Stimulated activated CD4-positive, alpha-beta T cell treated with anti-CD3 and anti-CD28 coated beads, Interleukin-4, amount 100 ng/mL, for 48 hours (primary cell): ENCODE results near the gene CENPP.
"Not testable (repeated sequence)": the region's sequence is repeated elsewhere in the genome, so short reads cannot be mapped to it uniquely, and the experiment has no call there.

Experiments used
- DNase-seq, 2 donors: peaks; one replicate each; pipeline ENCODE4 v3.0.0-alpha.2; 2020; ENCODE audit warnings: low read depth in 2 of 2

The CENPP gene

DNA sequence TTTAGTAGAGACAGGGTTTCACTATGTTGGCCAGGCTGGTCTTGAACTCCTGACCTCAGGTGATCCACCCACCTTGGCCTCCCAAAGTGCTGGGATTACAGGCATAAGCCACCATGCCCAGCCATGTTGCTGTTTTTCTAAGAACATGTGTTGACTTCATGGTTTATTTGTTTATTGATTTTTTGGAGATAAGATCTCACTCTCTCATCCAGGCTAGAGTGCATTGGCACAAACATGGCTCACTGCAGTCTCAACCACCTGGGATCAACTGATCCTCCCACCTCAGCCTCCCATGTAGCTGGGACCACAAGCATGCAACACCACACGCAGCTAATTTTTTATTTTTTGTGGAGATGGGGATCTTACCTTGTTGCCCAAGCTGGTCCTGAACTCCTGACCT lies 269.3 kb downstream of the CENPP start:
- not testable (repeated sequence) for DNase-seq

DNA sequence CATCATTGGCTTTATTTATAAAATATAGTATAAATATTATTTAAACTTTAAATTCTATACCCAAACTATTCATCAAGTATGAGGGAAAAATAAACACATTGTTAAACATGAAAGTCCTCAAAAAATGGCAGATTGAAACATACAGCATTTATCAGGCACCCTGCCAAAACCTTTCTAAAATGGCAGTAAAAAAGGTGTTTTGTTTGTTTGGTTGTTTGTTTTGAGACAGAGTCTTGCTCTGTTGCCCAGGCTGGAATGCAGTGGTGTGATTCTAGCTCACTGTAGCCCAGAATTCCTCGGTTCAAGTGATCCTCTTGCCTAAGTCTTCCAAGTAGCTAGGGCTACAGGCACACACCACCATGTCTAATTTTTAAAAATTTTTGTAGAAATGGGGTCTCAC lies 270.2 kb downstream of the CENPP start:
- DNase-seq = no peak

DNA sequence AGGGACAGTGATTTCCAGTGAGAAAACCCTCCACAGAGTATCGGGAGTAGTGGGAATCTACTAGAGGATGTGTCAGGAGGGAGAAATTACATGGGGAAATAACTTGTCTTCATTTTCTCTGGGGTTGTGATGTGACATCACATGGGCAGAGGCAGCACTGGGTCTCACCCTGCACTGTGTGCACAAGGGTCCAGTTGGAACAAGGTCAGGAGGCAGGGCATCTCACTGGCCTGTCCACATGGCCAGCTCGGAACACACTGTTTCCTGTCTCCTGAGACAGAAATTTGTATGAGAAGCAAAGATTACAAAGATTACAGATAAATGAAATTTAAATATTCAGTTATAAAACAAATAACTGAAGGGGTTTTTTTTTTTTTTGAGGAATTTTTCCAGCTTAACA lies 272.6 kb downstream of the CENPP start:
- DNase-seq = no peak

DNA sequence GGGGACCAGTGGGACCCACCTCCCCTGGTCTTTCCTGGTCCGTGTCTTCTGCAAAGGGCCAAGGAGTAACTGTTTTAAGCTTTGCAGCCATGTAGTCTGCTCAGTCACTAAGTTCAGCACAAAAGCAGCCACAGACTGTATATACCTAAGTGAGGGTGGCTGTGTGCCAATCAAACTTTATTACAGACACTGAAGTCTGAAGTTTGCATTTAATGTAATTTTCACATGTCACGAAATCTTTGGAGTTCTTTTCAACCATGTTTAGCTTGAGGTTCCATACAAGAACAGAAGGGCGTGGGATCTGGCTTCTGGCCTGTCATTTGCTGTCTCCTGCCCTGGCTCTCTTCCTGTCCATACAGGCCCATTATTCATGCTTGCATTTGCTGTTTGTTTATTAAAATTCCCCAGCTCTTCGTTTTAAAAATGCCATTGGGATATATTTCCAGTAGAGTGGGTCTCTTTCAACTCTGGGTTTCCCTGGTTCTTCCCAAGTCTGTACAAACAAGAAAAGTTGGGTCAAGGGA lies 274.2 kb downstream of the CENPP start:
- DNase-seq = no peak

DNA sequence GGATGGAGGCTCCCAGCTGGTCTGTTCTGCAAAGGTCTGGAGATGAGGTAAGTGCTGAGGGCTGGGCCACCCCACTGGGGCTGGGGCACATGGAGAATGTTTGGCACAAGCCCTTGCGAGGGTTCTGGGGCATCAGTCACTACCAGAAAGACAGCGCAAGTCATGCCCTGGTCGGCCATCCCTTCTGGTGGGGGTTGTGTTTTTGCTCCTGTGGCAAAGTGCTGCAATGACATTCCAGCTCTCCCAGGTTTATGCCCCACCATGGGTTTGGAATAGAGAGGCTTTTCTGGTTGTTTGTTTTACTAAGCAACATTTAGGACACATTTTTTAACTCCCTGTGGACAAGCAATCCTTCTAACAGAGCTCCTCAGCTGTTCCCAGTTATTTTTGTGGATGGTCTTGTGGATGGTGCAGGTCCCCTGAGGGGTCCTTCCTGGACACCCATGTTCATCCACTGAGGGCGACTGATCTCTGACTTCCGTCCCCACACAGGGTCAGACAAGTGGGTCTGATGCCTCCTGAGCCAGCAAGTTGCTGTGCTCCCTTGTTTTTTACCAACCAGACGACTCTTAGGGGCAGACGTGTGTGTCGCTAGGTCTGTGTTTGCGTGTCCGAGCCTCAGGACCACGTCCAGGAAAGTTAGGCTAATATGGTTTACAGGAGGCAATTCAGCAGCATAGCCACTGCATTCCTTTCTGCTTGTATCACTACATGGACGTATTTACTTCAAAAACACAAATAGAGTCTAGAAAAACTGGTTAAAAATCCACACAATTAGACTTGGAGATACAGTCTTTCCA lies 274.9 kb downstream of the CENPP start:
- no peak for DNase-seq

DNA sequence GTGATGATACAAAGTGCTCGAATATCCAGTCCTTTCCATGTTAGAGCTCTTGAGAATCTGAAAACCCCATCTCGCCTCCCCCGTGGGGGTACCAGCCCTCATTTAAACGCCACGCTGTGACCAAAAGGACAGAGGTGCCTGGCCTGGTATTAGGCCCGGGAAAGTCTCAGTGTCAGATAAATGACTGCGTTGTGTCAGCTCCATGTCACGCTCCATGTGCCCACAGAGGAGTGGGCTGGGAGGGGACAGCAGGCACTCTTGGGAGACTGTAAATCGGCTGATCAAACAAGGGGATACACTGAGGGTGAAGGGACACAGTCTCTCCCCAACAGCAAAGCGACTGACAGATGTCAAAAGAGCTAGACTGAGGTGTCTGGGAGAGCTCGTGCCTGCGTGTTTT lies 275.7 kb downstream of the CENPP start:
- DNase-seq = no peak

DNA sequence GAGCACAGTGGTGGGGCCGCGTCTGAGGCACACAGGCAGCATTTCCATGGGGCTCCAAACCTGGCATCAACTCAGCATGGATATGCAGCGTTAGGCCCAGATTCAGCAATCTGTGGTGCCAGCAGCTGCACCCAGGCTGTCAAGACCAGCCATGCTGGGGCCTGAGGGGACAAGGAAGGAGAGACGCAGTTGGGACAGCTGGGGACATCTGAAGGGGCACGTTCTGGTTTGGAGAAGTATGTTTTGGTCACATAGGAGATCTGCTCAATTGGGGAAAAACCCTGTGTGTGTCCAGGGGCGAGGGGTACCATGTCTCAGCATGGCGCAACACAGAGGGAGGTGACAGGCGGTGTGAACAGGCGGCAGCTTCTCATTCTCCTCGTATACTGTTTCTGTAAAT lies 276.7 kb downstream of the CENPP start:
- DNase-seq = no peak

DNA sequence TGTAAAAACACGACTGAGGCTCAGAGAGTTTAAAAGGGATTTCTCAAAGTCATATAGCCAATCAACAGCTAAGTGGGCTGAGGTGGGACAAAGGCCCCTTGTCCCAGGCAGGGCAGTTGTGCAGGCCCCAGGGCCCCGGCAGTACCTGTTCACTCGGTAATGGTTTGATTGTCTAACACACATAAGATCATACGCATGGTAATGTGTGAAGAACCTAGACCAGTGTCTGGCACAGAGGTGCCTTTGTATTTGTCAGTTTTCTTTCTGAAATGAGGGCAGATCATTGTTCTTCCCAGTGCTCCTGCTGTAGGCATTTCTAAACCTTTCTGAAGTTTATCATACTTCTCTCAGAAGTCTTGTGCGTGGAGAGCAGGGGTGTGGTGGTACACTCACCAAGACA lies 277.3 kb downstream of the CENPP start:
- no peak for DNase-seq

DNA sequence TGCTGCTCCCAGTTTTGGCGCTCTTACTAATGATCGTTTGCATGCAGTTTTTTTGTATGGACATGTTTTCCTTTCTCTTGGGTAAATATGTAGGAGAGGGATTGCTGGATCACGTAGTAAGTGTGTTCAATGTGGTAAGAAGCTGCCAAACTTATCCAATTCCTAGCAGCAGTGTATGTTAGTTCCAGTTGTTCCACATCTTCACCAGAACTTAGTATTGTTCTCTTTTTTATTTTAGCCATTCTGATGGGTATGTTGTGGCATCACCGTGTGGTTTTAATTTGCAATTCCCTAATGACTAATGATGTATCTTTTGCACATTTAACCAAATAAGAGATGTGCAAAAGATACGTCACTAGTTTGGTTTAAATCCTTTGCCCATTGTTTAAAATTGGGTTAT lies 278.2 kb downstream of the CENPP start:
- DNase-seq = no peak

DNA sequence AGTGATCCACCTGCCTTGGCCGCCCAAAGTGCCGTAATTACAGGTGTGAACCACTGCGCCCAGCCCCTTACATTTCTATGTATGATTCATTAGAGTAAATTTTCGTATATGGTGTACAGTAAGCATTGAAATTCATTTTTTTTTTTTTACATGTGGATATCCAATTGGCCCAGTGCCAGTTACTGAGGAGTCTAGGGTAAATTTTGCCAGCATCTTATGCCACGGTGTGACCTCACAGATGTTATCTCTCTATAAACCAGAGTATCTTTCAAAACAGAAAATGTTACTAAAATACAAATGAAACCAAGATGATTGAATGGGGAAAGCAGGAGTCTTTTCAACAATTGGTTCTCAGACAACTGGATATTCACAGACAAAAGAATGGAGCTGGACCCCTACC lies 279.5 kb downstream of the CENPP start:
- DNase-seq = no peak

DNA sequence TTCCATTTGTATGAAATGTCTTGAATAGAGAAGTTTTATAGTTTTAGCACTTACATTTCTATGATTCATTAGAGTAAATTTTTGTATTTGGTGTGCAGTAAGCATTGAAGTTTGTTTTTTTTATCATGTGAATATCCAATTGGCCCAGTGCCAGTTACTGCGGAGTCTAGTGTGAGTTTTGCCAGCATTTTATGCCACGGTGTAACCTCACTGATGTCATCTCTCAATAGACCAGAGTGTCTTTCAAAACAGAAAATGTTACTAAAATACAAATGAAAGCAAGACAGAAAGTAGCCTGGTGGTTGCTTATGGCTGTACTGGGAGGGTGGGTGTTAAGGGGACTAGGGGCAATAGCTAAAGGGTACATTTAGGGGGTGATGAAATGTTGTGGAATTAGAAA lies 281.3 kb downstream of the CENPP start:
- no peak for DNase-seq

DNA sequence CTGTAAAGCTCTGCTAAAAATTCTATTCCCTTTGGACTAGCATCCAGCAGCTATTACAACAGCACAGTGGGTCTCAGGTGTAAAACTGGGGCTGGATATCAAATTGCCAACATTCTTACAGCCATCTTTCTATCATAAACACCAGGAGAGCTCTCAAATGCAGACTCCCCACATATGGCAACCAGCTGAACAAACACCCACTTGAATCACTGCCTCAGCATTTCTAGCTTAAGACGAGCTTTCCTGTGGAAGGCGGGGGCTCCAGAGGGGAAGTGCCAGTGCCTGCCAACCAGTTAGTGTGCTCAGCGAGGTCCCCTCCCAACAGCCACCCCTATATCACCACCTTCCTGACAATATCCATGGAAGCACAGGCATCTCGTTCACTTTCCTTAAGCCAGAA lies 282.0 kb downstream of the CENPP start:
- DNase-seq = no peak

DNA sequence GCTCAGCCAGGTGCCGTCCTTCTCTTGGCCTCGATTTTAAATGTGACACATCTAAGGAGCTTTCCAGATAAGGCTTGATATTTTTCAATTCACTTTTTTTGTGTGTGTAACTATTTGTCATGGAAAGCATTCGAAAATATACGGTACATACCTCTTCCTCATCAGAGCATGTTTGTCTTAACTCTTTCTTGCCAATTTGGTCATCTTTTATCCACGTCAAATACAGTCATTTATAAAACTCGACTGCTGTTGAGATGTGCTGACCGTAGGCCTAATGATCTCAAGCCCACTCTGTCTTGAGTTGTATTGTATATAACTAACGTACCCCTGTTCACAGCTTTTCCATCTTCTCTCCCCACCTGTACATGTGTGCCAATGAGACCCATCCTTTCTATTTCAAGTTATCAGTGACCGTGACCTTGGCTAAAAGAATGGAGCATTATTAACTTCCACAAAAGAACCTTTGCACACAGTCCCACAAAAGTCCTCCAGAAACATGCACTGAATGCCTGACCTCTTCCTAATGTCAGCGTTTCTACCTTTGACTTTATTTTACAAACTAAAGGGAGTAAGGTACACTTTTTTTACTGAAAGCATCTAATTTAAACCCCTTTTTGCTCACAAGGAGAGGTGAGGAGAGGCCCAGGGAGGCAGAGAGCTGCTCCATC lies 282.6 kb downstream of the CENPP start:
- no peak for DNase-seq

DNA sequence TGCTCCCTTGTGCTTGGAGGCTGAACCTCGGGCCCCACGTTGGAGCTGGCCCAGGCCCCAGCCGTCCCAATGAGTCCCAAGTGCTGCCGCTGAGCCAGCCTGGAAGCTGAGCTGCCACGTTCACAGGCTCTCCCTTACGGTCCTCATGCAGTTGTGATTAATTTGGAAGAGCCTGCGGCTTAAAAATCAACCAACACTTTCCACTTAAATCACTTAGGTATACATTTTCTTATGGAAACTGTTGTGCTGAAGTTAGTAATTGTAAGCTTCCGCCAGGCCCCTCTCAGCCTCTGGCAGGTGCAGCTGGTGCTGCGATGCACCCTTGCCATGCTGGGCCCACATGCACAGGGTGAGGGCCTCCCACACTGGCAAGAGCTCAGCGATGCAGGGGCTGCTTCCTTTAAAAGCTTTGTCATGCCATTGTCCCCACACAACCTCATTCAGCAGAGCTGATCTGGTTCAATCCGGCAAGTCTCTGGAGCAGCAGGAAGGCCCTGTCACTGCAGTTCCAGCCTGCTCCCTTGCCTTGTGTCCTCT lies 283.2 kb downstream of the CENPP start:
- DNase-seq = no peak

DNA sequence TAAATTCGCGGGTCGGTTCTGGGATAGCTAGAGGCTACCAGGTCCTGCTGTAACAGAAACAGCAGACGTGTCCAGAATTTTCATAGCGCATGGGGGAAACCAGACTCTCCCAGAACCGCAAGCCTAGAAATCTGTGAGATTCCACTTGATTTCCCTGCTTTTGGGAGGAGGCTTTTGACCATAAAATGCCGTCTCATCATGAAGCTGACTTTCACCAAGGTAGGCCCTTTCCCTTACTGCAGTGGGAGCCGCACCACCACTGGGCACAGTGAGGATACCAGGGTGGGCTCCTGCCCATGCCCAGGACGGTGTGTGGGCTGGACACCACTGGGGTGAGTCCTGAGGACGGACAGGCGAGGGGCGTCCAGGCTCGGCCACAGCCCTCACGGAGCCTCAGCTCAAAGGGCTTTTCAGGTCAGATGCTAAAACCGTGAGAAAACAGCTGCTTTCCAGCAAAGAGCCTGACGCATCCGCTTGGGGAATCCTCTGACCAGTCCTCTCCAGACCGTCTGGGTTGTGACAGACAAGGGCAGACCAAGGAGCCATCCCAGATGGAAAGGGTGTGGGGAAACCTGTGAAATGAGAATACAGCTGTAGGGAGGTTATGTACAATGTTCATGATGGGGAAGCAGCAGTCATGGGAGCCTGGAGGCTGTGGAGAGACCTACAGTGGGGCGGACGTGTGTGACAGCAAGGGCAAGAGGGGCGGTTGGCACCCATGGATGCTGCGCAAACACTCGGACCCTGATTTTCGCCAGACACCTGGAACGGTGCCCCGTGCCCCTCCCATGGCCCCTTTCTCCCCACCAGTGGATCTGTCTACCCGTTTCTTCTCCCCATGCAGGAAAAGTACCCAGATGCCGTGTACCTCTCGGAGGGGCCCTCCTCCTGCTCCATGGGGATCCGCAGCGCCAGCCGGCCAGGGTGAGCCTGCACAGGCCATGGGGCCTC lies 285.0 kb downstream of the CENPP start:
- no peak for DNase-seq

DNA sequence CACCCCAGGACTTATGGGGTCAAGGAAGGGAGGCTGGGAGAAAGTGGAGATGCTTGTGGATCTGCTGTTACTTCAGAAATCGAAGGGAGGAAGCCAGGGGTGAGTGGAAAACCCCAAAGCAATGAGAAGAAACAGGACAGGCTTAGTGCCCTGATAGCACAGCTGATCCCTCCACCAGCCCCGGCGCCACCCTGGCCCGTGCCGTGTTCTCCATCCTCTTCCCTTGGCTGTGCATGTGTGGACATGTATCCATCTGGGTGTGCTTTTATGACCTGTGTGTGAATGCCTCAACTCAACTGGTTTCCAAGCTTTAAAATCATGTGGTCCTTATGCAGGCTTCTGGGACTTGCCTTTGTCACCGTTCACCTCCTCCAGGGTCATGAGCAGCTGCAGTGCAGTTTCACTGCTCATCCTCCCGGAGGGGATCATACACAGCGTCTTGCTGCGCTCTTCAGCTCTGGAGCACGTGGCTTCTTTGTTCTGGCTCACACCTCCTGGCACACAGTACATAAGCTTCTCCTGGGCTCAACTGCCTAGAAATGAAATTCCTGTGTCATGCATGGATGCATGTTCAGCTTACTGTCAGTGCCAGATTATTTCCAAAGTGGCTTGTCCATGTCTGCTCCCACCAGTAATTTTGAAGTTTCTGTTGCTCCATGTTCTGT lies 286.0 kb downstream of the CENPP start:
- no peak for DNase-seq

DNA sequence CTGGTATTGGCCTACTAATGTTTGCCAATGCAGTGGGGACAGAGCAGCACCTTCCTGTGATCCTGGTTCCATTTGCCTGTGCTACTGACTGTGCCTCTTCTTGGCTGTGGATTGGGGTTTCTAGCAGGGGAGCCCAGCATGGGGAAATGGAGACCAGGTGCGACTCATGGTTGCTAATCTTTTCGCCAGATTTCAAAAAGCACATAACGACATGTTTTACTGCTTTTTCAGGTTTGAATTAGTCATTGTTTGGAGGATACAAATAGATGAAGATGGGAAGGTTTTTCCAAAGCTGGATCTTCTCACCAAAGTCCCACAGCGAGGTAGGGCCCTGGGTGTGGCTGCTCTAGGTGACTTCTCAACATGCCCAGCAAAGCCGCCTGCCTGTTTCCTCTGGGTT lies 286.5 kb downstream of the CENPP start:
- no peak for DNase-seq

DNA sequence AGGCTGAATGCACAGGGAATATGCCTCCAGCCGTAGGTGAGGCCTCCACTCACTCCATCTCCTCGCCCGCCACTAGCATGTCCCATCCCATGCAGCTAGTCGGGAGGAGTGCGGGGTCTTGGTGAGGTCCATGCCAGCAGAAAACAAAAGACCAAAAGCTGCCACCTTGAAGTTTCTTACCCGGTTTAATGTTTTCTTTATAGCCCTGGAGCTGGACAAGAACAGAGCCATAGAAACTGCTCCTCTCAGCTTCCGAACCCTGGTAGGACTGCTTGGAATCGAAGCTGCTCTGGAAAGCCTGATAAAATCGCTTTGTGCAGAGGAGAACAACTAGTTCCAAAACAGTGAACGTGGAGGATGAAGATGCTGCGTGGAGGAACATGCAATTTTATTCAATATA lies 287.1 kb downstream of the CENPP start:
- no peak for DNase-seq

DNA sequence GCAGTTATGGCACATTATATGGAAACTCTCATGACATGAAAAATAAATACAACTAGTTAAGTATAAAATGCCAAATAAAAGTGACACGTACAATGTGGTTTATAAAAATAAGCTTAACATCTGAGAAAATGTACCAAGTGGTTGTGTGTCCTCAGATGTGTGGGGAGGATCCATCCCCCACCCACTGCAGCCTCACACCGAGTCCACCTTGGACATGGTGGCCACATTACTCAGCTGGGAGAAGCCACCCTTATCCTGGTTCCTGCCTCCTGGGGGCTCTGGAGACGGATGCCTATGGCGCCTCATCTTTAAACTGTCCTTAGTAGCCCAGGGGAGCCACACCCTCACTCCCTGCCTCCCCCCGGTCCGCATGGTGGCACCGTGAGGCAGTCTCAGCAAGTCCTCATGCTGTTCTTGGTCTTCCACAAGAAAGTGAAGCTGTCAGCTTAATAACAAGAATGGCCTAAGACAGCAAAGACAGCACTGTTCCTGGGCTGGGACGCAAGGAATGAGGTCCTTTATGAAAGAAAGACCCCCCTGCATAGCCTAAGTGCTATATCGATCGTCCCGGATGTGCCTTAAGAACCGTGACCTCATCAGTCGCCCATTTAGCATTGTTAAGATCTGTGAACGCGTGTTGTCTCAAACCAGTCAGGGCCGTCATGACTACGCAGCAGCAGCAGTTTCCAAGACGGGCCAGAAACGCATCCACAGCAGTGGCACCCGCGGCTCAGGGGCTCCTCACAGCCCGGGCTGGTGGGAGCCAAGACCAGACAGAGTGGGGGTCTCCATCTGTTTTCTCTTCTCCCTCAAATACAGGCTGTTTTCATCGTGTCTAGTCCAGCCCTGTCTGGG lies 287.7 kb downstream of the CENPP start:
- DNase-seq = no peak

DNA sequence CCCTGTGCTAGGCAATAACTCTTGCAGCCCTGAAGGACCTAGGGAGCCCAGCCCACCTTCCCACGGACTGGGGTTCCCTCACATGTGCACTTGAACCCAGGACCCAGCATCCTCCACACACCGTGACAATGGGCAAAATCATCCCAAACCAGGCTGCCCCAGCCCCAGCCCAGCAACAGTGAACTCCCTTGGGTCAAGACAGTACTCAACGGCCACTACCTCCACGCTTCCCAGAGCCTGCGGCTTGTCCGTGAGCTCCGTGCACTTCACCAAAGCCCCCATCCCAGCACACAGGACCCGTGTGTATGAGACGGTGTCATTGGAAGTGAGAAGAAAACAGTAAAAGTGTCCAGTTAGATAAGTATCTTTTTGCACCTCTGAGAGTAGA lies 288.4 kb downstream of the CENPP start:
- DNase-seq = no peak
